ELR (cell line): Measurements from ENCODE around the gene TRPM8.

Experiments used
- DNase-seq: peaks from one replicate; pipeline ENCODE4 v3.0.0-alpha.2; 2015; ENCODE audit warnings: low read depth

TRPM8 gene

GRCh38 chr2:234048049-234048448 lies 130.9 kb downstream of the TRPM8 start:
- DNase-seq, result no peak

GRCh38 chr2:234050455-234051135 lies 133.4 kb downstream of the TRPM8 start, which contains the start of gene SPP2:
Gene SPP2, plus strand, starts transcription at chr2:234050702. Its CDS starts 85 bp downstream, at chr2:234050787.
- DNase-seq, result no peak

GRCh38 chr2:234051374-234052070 lies 134.3 kb downstream of the TRPM8 start:
- peak; percentile 57 for DNase-seq

- no peak for DNase-seq
Measured at GRCh38 chr2:234058881-234059280, 141.7 kb downstream of the TRPM8 start.

- no peak for DNase-seq
Measured at GRCh38 chr2:234060236-234060635, 143.1 kb downstream of the TRPM8 start.

GRCh38 chr2:234061624-234062257 lies 144.6 kb downstream of the TRPM8 start:
- DNase-seq, result no peak

GRCh38 chr2:234066587-234066986 lies 149.4 kb downstream of the TRPM8 start:
- no peak for DNase-seq
